IMR-90 (cell line): ENCODE data around the gene L3MBTL4. TPM values are rescaled to one million over a fixed set of nuclear protein-coding genes. Genes with fewer than 3 reads are reported as not detected.

Experiments
- ATAC-seq: fragments of 200-7000 bp; cut with Tn5 transposase; 2 replicates; pipeline ENCODE4 v1.9.1; 2020; ENCODE audit warnings: low read depth, mild to moderate bottlenecking, moderate library complexity
- BruUV-seq: library from RNA; stranded (reverse); fragments of 400-500 nt; replicated peaks from 2 replicates; lab custom pipeline; 2021; lab: Mats Ljungman, UMichigan
- CTCF ChIA-PET: fragments of 300-600 bp; formaldehyde crosslinking; extraction: SDS; loops from one replicate; lab custom pipeline; 2021; ENCODE audit warnings: antibody characterized with exemption; lab: Yijun Ruan, JAX
- POLR2A ChIA-PET: fragments of 300-600 bp; sonication (Branson Sonifier 250); formaldehyde crosslinking; loops from one replicate; lab custom pipeline; 2022; ENCODE audit warnings: antibody characterized with exemption; ENCODE audit not compliant: unreplicated experiment; lab: Charles Lee
- DNase-seq: peaks from one replicate; pipeline ENCODE4 v3.0.0; 2013
- H2AFZ ChIP-seq: replicated peaks from 2 replicates; pipeline ENCODE3; 2013; ENCODE audit warnings: low read length, mild to moderate bottlenecking; ENCODE audit not compliant: poor library complexity
- H2AK5ac ChIP-seq: 2 replicates; pipeline ENCODE4 v1.6.1; 2013; ENCODE audit warnings: low read depth, low read length, inconsistent platforms
- H2AK9ac ChIP-seq: replicated peaks from 2 replicates; pipeline ENCODE3; 2013; ENCODE audit warnings: mild to moderate bottlenecking, low read depth, low read length, moderate library complexity; ENCODE audit not compliant: poor library complexity
- H2BK120ac ChIP-seq: 2 replicates; pipeline ENCODE4 v1.6.1; 2013; ENCODE audit warnings: low read depth, low read length, inconsistent platforms
- H2BK15ac ChIP-seq: 3 replicates; pipeline ENCODE4 v1.6.1; 2013; ENCODE audit warnings: low read depth, low read length, inconsistent platforms
- H2BK20ac ChIP-seq: 2 replicates; pipeline ENCODE4 v1.6.1; 2013; ENCODE audit warnings: low read depth, mild to moderate bottlenecking, inconsistent platforms, low read length, moderate library complexity
- H2BK5ac ChIP-seq: 2 replicates; pipeline ENCODE4 v1.6.1; 2013; ENCODE audit warnings: mild to moderate bottlenecking, low read depth, low read length, inconsistent platforms; ENCODE audit not compliant: poor library complexity, severe bottlenecking
- H3K14ac ChIP-seq: replicated peaks from 2 replicates; pipeline ENCODE4 v1.6.1; 2013; ENCODE audit warnings: low read depth, low read length, inconsistent platforms
- H3K18ac ChIP-seq: 2 replicates; pipeline ENCODE4 v1.6.1; 2013; ENCODE audit warnings: low read depth, low read length, control low read depth
- H3K23ac ChIP-seq: 2 replicates; pipeline ENCODE4 v1.6.1; 2013; ENCODE audit warnings: low read depth, low read length, inconsistent platforms
- H3K27ac ChIP-seq: 2 replicates; pipeline ENCODE4 v1.5.1; 2013; ENCODE audit warnings: mild to moderate bottlenecking, control low read depth, low read length; ENCODE audit not compliant: insufficient read depth
- H3K27me3 ChIP-seq: 2 replicates; pipeline ENCODE4 v1.6.1; 2013; ENCODE audit warnings: low read length; ENCODE audit not compliant: control insufficient read depth, insufficient read depth
- H3K36me3 ChIP-seq: 2 replicates; pipeline ENCODE4 v1.6.1; 2013; ENCODE audit warnings: low read length, mixed read lengths; ENCODE audit not compliant: control insufficient read depth, insufficient read depth
- H3K4ac ChIP-seq: 2 replicates; pipeline ENCODE4 v1.6.1; 2013; ENCODE audit warnings: low read depth, low read length, inconsistent platforms
- H3K4me1 ChIP-seq: 2 replicates; pipeline ENCODE4 v1.6.1; 2013; ENCODE audit warnings: low read length, mixed read lengths; ENCODE audit not compliant: control insufficient read depth, insufficient read depth
- H3K4me2 ChIP-seq: 2 replicates; pipeline ENCODE4 v1.6.1; 2013; ENCODE audit warnings: low read depth, mild to moderate bottlenecking, control low read depth, low read length, moderate library complexity
- H3K4me3 ChIP-seq: 2 replicates; pipeline ENCODE4 v1.5.1; 2013; ENCODE audit warnings: low read depth, mild to moderate bottlenecking, control low read depth, low read length, moderate library complexity; ENCODE audit not compliant: insufficient read depth
- H3K56ac ChIP-seq: 2 replicates; pipeline ENCODE4 v1.6.1; 2013; ENCODE audit warnings: low read length, inconsistent platforms; ENCODE audit not compliant: insufficient read depth; ENCODE audit errors: extremely low read depth
- H3K79me1 ChIP-seq, 2 experiments: 2 replicates each; pipeline ENCODE4 v1.6.1; 2013; ENCODE audit warnings: low read length in 2 of 2, inconsistent platforms in 1 of 2, low read depth in 1 of 2
- H3K9ac ChIP-seq: 2 replicates; pipeline ENCODE4 v1.6.1; 2013; ENCODE audit warnings: low read depth, low read length, control low read depth
- H3K9me1 ChIP-seq: 2 replicates; pipeline ENCODE4 v1.6.1; 2013; ENCODE audit warnings: low read length, inconsistent platforms; ENCODE audit not compliant: insufficient read depth
- H3K9me3 ChIP-seq: 2 replicates; pipeline ENCODE4 v1.6.1; 2013; ENCODE audit warnings: low read length; ENCODE audit not compliant: control insufficient read depth, insufficient read depth
- H4K20me1 ChIP-seq: 2 replicates; pipeline ENCODE4 v1.6.1; 2013; ENCODE audit warnings: low read length, inconsistent platforms; ENCODE audit not compliant: insufficient read depth
- H4K5ac ChIP-seq: 2 replicates; pipeline ENCODE4 v1.6.1; 2013; ENCODE audit warnings: mild to moderate bottlenecking, low read depth, low read length, control low read depth
- H4K8ac ChIP-seq, 2 experiments: 2 replicates each; pipeline ENCODE4 v1.6.1; 2013; ENCODE audit warnings: low read depth in 2 of 2, low read length in 2 of 2, control low read depth in 1 of 2, inconsistent platforms in 1 of 2
- H4K91ac ChIP-seq: 2 replicates; pipeline ENCODE4 v1.6.1; 2013; ENCODE audit warnings: low read depth, low read length, inconsistent platforms; ENCODE audit not compliant: insufficient read depth
- BHLHE40 ChIP-seq: fragments of 150-350 bp; IDR thresholded peaks from 2 replicates; pipeline ENCODE4 v1.6.1; 2016; ENCODE audit warnings: mild to moderate bottlenecking, low read depth, low read length
- CHD1 ChIP-seq: IDR thresholded peaks from 2 replicates; pipeline ENCODE4 v1.6.1; 2012; ENCODE audit warnings: low read depth, low read length, improper control_type of control experiment
- CTCF ChIP-seq: conservative IDR thresholded peaks from 2 replicates; pipeline ENCODE4 v1.5.1; 2012; ENCODE audit warnings: mild to moderate bottlenecking, low read depth, low read length, improper control_type of control experiment
- FOS ChIP-seq: fragments of 150-350 bp; IDR thresholded peaks from 2 replicates; pipeline ENCODE4 v1.6.1; 2016; ENCODE audit warnings: low read depth, low read length
- RAD21 ChIP-seq: IDR thresholded peaks from 2 replicates; pipeline ENCODE4 v1.6.1; 2012; ENCODE audit warnings: low read length, improper control_type of control experiment
- SMC3 ChIP-seq: fragments of 150-350 bp; IDR thresholded peaks from 2 replicates; pipeline ENCODE4 v1.6.1; 2016; ENCODE audit warnings: low read depth, mild to moderate bottlenecking, antibody characterized with exemption, low read length, moderate library complexity
- dilution Hi-C: fragments of 300-500 bp; cut with HindIII; formaldehyde crosslinking; loops from one replicate; pipeline ENCODE4 v1.14.3; 2018; ENCODE audit warnings: low sequenced_read_pairs; ENCODE audit not compliant: unreplicated experiment
- in situ Hi-C: fragments of 300-500 bp; cut with MboI; formaldehyde crosslinking; loops from 3 replicates; pipeline ENCODE4 v1.14.3; 2019; ENCODE audit warnings: low sequenced_read_pairs, inconsistent platforms, mixed read lengths
- intact Hi-C: fragments of 100-400 bp; cut with micrococcal nuclease; formaldehyde crosslinking; loops from 2 replicates; pipeline ENCODE4 v1.10.0; 2022
- polyA plus RNA-seq, 3 experiments: library from polyadenylated mRNA; depleted of rRNA; stranded (reverse); fragments of >200 nt; gene quantifications; 2 replicates each; pipeline ENCODE4 v1.2.3, GENCODE V29; 2012; ENCODE audit warnings: low replicate concordance in 1 of 3
- total RNA-seq: library from RNA; depleted of rRNA; stranded (reverse); fragments of >200 nt; gene quantifications from 2 replicates; pipeline ENCODE4 v1.2.3, GENCODE V29; 2012

The L3MBTL4 gene
- total and polyA plus RNA-seq, 2 of the 4 experiments (the other 2 are of a cell fraction): under 0.01 to 0.02 TPM

- Histone ChIP-seq H3K9ac (no peak overlapping the region), H3K79me1 (no peaks in the 10 kb centered on the region), H3K4me2 (no peak overlapping the region), H2BK5ac (no peak overlapping the region), H3K9me3 (peaks cover 3% of the 10 kb centered on the region; the same call in 1 of the 2 replicates), H2AK5ac (no peak overlapping the region), H4K8ac (no peak overlapping the region), H2AK9ac (no peak overlapping the region), H3K36me3 (no peaks in the 10 kb centered on the region), H2BK20ac (no peak overlapping the region), H3K56ac (no peak overlapping the region), H2BK15ac (no peak overlapping the region), H2AFZ (no peak overlapping the region), H3K4me3 (no peak overlapping the region), H3K18ac (no peak overlapping the region), H2BK120ac (no peak overlapping the region), H3K27me3 (no peaks in the 10 kb centered on the region), H3K14ac (no peak overlapping the region), H3K9me1 (no peaks in the 10 kb centered on the region), H3K4ac (no peak overlapping the region), H4K5ac (no peak overlapping the region), H4K91ac (no peak overlapping the region), H4K20me1 (no peaks in the 10 kb centered on the region), H3K23ac (no peak overlapping the region), H3K27ac (no peak overlapping the region), H3K4me1 (no peaks in the 10 kb centered on the region)
- TF ChIP-seq SMC3: peak; percentile 29; the same call in 1 of the 2 replicates
- TF ChIP-seq CTCF: peak; percentile 32
- no peak for TF ChIP-seq BHLHE40
- TF ChIP-seq RAD21: peak; percentile 31; the same call in 1 of the 2 replicates
- no peak for TF ChIP-seq CHD1
- TF ChIP-seq FOS: no peak
- ChIA-PET CTCF (interaction anchor here (0.5 to 1.7 kb wide), 2 partner anchors 14 to 32 kb away, joined by 4 to 6 read pairs; no protein-coding TSS in a partner anchor), POLR2A (interaction anchor here (0.6 kb wide), 1 partner anchor 148 kb away, joined by 3 read pairs; no protein-coding TSS in a partner anchor)
- no peak; the same call in 1 of the 2 replicates for ATAC-seq
- DNase-seq: peak; percentile 36
- intact Hi-C loops: no loop called here
- in situ Hi-C loops: no loop called here
- no TSS peak for BruUV-seq
- dilution Hi-C loops: no loop called here
Observed at GRCh38 chr18:6044773-6045172, 369.9 kb downstream of the L3MBTL4 start.
